GM10266 (cell line): ENCODE measurements around the gene TIPRL.

Experiments used
- DNase-seq: peaks from one replicate; pipeline ENCODE4 v3.0.0; 2012; ENCODE audit errors: extremely low spot score
- CTCF ChIP-seq: IDR thresholded peaks from 2 replicates; pipeline ENCODE4 v1.5.1; 2012; ENCODE audit warnings: mild to moderate bottlenecking, low read depth; ENCODE audit not compliant: control insufficient read depth, insufficient read depth; ENCODE audit errors: missing control alignments

TIPRL gene

GRCh38 chr1:168227620-168228019, 48.9 kb downstream of the TIPRL start:
- peak; percentile 32 for DNase-seq
- no peak for TF ChIP-seq CTCF

- TF ChIP-seq CTCF = no peak
- no peak for DNase-seq
These were observed 51.1 kb downstream of the TIPRL start for GRCh38 chr1:168229893-168230292.

GRCh38 chr1:168230709-168231108, 51.9 kb downstream of the TIPRL start:
- DNase-seq = no peak
- no peak for TF ChIP-seq CTCF

DNA sequence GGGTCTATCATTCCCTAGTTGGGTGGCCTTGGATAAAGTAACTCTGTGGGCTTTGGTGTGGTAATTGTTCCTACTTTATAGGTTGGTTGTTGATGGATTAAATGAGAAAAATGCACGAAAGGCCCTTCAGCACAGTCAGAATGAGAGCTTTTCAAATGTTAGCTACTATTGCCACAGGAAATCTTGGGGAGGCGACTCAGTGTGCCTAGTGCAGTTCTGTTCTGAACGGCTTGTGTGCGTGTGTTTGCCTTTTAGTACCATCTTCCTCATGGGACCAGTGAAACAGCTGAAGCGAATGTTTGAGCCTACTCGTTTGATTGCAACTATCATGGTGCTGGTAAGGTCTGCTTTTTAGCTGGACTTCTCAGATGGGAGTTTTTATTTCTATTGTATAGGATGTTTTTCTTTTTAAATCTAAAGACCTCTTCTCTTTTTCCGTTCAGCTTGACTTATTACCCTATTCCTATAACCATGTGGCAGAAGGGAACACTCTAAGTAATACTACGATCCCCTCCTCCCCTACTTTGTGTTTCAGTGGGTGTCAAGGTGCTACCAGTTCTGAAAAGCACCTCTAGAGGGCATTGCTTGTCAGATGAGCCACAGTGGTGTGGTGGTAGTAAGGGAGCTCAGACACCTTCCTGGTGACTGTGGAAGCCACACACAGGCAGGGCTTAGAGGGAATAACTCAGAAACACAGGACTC, 56.2 kb downstream of the TIPRL start:
- DNase-seq = peak; percentile 52
- peak; percentile 63 for TF ChIP-seq CTCF

DNA sequence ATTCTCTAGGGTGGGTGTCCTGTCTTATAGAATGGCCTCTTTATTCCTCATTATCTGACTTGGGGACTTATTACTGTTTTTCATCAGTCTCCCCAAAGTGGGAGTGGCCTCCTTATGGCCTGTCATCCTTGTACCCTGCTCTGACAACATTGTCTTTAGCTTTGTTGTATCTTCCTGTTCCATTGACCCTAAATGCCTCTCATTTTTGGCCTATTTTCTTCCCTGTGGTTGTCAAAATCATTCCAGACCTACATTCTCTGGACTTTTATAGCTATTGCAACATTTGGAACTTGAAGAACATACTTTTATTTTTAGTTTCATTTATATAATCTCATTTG, 56.8 kb downstream of the TIPRL start:
- TF ChIP-seq CTCF = no peak
- no peak for DNase-seq

DNA sequence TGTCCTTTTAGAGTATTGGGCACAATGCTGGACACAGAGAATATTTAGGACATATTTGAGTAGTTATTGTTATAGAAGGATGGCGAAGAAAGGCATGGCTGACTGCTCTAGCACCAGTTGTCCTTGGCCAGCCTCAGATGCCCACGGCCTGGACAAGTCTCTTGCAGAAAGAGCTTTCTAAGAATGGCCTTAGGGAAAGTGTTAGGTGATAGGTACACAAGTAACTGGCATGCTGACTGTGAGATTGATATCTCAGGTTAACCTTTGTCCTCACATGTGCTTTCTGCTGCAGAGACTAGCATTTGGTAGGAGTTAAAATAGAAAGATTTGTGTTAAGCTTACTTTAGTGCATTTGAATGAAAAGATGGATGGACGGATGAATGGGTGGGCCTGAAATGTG, 57.2 kb downstream of the TIPRL start:
- no peak for DNase-seq
- no peak for TF ChIP-seq CTCF

GRCh38 chr1:168236836-168237611, 58.3 kb downstream of the TIPRL start:
- TF ChIP-seq CTCF = no peak
- DNase-seq = no peak
